Stimulated activated CD8-positive, alpha-beta memory T cell treated with anti-CD3 and anti-CD28 coated beads, Interleukin-4, amount 100 ng/mL, for 24 hours (primary cell): ENCODE measurements around the gene HEPHL1.
"Not testable (repeated sequence)": the region's sequence is repeated elsewhere in the genome, so short reads cannot be mapped to it uniquely, and the experiment has no call there.

Experiments used
- DNase-seq: peaks from one replicate; pipeline ENCODE4 v3.0.0-alpha.2; 2020; ENCODE audit warnings: low read depth

HEPHL1 gene

DNA sequence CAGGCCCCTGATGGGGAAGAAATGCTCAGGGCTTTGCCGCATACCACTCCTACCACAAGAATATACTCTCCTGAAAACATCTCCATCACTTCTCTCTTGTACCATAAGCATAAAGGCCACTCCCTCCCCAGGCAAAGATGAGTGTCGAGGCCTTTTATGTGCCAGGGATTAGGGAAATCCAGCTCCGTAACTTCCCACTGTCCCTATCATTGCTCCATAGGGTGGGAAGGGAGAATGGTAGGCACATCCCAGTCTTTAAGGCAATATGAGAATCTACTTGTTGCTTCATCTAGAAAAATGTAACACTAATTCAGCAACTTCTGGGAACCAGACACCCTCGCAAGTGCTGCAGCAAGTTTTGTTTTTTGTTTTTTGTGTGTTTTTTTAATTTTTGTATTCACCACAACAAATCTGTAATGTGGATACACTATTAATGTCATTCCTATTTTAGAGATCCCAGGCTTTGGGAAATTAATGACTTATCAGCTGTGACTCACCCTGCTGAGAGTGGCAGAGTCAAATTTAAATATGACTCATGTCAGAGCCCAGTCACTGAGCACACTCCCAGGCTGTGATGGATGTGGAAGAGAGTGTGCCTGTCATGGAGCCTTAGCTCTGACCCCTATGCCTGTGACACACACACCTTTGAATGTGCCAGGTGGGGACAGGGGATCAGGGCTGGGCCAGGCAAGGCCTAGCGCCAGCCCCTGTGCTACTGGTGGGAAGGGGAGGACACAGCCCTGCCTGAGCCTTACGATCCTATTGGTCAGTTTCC lies 130.9 kb downstream of the HEPHL1 start:
- DNase-seq = no peak

- DNase-seq = no peak
Measured at GRCh38 chr11:94152678-94153065, 131.5 kb downstream of the HEPHL1 start.

- no peak for DNase-seq
Measured at GRCh38 chr11:94153320-94153719, 132.2 kb downstream of the HEPHL1 start.

GRCh38 chr11:94154095-94154856 lies 133.1 kb downstream of the HEPHL1 start:
- no peak for DNase-seq

DNA sequence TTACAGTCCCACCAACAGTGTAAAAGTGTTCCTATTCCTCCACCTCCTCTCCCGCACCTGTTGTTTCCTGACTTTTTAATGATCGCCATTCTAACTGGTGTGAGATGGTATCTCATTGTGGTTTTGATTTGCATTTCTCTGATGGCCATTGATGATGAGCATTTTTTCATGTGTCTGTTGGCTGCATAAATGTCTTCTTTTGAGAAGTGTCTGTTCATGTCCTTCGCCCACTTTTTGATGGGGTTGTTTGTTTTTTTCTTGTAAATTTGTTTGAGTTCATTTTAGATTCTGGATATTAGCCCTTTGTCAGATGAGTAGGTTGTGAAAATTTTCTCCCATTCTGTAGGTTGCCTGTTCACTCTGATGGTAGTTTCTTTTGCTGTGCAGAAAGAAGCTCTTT lies 136.2 kb downstream of the HEPHL1 start:
- DNase-seq = not testable (repeated sequence)
